ENCODE results near the gene MTMR2. TPM values are rescaled to one million over a fixed set of nuclear protein-coding genes. Genes with fewer than 3 reads are reported as not detected.
"Not testable (repeated sequence)": the region's sequence is repeated elsewhere in the genome, so short reads cannot be mapped to it uniquely, and the experiment has no call there.

Gene MTMR2
- total and polyA plus RNA-seq, 5 experiments from 2014 or later: 10.2 to 14.6 (median 11.8) TPM

DNA sequence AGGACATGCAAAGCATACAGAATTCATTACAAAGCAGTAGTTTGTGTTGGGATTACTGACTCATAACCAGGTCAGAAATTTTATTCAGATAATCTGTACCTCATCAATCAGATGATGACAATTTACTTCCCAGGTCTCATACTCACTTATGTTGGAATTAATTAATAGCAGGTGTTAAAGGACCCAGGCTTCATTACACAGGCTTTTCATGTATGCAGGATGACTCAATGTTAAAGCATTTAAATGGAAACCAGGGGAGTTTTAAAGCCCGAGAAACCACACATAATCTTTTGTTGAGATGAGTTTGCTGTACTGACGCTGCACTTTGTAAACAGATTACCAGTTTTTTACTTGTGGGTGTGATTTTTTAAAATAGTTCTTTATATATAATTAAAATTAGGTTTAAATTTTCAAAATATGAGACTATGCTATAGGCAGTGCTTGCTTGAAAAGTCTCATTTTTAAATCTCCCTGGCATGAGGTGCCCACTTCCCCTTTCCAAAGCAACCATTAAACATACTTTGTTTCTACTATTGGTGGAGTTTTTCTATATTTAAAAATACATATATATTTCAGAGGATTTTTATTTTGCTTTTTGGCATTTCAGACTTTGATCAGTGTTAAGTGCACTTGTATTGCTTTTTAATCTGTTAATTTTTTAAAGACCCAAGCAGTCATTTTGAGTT is 92.6 kb downstream of the MTMR2 start:
- POLR2A ChIA-PET: no interaction called here
- H3K9me3 Mint-ChIP-seq: no peaks in the 10 kb centered on the region
- peak overlapping the region in 3 of 10 donors; percentile 34 to 77 (median 62) for H3K27ac Mint-ChIP-seq
- no peak for DNase-seq
- ATAC-seq: no peak
- H3K4me1 Mint-ChIP-seq: peaks cover 0 to 3% (median 0%) of the 10 kb centered on the region in 4 donors
- H3K36me3 Mint-ChIP-seq: peaks cover 0 to 74% (median 15%) of the 10 kb centered on the region in 3 donors
- no peaks in the 10 kb centered on the region for H3K27me3 Mint-ChIP-seq
- H3K4me3 Mint-ChIP-seq: no peak overlapping the region

GRCh38 chr11:95829580-95830259 is 94.2 kb downstream of the MTMR2 start:
- no peak for ATAC-seq
- H3K27me3 Mint-ChIP-seq: no peaks in the 10 kb centered on the region
- no peaks in the 10 kb centered on the region for H3K4me1 Mint-ChIP-seq
- H3K9me3 Mint-ChIP-seq: no peaks in the 10 kb centered on the region
- H3K36me3 Mint-ChIP-seq: peaks cover 6 to 77% (median 14%) of the 10 kb centered on the region in 3 donors
- H3K4me3 Mint-ChIP-seq: no peak overlapping the region
- peak overlapping the region in 8 of 10 donors; percentile 2 to 63 (median 16) for H3K27ac Mint-ChIP-seq
- DNase-seq: no peak
- POLR2A ChIA-PET: interaction anchor here (0.5 kb wide), 1 partner anchor 444 kb away, joined by 4 read pairs; no protein-coding TSS in a partner anchor

DNA sequence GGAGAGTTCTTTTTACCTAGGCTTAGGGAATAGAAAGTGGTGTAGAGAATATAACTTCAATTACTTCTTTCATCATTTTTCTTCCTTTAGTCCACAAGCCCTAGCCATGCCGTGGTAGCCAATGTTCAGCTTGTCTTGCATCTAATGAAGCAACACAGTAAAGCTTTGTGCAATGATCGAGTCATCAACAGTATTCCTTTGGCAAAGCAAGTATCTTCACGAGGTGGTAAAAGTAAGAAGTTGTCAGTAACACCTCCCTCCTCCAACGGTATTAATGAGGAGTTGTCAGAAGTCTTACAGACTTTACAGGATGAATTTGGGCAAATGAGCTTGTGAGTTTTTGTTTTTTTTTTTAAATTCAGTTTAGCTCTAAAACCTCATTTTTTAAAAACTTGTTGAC is 96.2 kb downstream of the MTMR2 start:
- Mint-ChIP-seq H3K9me3 (no peaks in the 10 kb centered on the region), H3K36me3 (peaks cover 12 to 77% (median 14%) of the 10 kb centered on the region in 3 donors), H3K4me1 (no peaks in the 10 kb centered on the region), H3K4me3 (no peak overlapping the region), H3K27me3 (no peaks in the 10 kb centered on the region), H3K27ac (peak overlapping the region in 3 of 10 donors; percentile 16 to 60 (median 20))
- no peak for ATAC-seq
- no peak for DNase-seq
- POLR2A ChIA-PET: no interaction called here

DNA sequence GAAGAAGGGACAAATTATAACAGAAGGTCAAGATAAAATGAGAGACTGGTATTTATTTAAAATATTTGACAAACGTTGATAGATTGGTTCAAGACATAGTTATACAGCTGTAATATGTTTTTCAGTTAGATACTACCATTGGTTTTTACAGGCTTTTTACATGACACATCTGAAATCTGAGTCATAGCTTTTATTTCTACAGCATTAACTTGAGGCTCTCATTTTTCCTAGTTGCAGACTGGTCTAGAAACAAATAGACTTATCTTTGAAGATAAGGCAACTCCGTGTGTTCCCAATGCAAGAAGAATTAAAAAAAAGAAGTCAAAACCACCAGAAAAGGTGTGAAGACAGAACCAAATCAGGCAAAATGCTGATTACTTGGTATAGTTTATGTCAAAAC is 102.3 kb downstream of the MTMR2 start:
- Mint-ChIP-seq H3K36me3 (peaks cover 12 to 78% (median 25%) of the 10 kb centered on the region in 3 donors), H3K27ac (peak overlapping the region in 5 of 10 donors; percentile 10 to 56 (median 35)), H3K4me1 (peaks cover 0 to 3% (median 0%) of the 10 kb centered on the region in 4 donors), H3K9me3 (no peaks in the 10 kb centered on the region), H3K4me3 (no peak overlapping the region), H3K27me3 (no peaks in the 10 kb centered on the region)
- DNase-seq: no peak
- POLR2A ChIA-PET: no interaction called here
- ATAC-seq: no peak

- H3K4me3 Mint-ChIP-seq: no peak overlapping the region
- H3K4me1 Mint-ChIP-seq: peaks cover 0 to 3% (median 0%) of the 10 kb centered on the region in 4 donors
- H3K27me3 Mint-ChIP-seq: no peaks in the 10 kb centered on the region
- H3K27ac Mint-ChIP-seq: peak overlapping the region in 2 of 10 donors; percentile 7 to 21
- DNase-seq (no peak), ATAC-seq (no peak)
- H3K9me3 Mint-ChIP-seq: no peaks in the 10 kb centered on the region
- peaks cover 0 to 62% (median 13%) of the 10 kb centered on the region in 3 donors for H3K36me3 Mint-ChIP-seq
- POLR2A ChIA-PET: no interaction called here
Measured at GRCh38 chr11:95816037-95816436, 107.9 kb downstream of the MTMR2 start.

- not testable (repeated sequence) for ATAC-seq, H3K27ac Mint-ChIP-seq, H3K9me3 Mint-ChIP-seq, DNase-seq, H3K4me3 Mint-ChIP-seq, H3K4me1 Mint-ChIP-seq, H3K27me3 Mint-ChIP-seq
- POLR2A ChIA-PET: interaction anchor here (0.6 kb wide), 1 partner anchor 400 kb away, joined by 4 read pairs; no protein-coding TSS in a partner anchor
- peaks cover 0 to 26% (median 9%) of the 10 kb centered on the region in 3 donors for H3K36me3 Mint-ChIP-seq
Measured at GRCh38 chr11:95811052-95811451, 112.9 kb downstream of the MTMR2 start.

DNA sequence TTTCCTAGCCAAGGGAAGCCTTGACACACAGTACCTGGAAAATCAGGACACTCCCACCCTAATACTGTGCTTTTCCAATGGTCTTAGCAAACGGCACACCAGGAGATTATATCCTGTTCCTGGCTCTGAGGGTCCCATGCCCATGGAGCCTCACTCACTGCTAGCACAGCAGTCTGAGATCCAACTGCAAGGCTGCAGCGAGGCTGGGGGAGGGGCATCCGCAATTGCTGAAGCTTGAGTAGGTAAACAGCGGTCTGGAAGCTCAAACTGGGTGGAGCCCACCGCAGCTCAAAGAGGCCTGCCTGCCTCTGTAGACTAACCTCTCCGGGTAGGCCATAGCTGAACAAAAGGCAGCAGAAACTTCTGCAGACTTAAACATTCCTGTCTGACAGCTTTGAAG is 117.4 kb downstream of the MTMR2 start:
- Mint-ChIP-seq H3K4me1 (peaks cover 0 to 13% (median 7%) of the 10 kb centered on the region in 4 donors), H3K27ac (peak overlapping the region in 1 of 10 donors; percentile 8), H3K36me3 (peaks cover 5 to 31% (median 20%) of the 10 kb centered on the region in 3 donors)
- POLR2A ChIA-PET: interaction anchor here (0.6 kb wide), 1 partner anchor 33 kb away, joined by 3 read pairs; no protein-coding TSS in a partner anchor
- not testable (repeated sequence) for DNase-seq, H3K9me3 Mint-ChIP-seq, H3K27me3 Mint-ChIP-seq, ATAC-seq, H3K4me3 Mint-ChIP-seq

DNA sequence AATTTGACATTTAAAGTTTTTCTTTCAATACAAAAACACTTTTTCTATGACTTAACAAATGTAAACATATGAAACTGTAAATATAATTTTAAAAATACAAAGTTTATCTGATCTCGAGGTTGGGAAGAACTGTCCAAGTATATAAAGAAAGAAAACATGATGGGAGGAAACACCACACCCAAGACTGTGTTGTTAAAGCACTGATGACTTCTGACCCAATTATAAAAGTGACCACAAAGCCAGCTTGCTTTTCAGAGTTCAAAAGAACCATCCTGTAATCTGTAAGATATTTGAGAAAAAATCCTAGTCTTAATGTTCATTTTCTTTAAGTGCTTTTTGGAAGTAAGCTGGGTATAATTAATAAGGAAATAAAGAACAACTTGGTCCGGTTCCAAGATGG is 118.0 kb downstream of the MTMR2 start:
- Mint-ChIP-seq H3K36me3 (peaks cover 6 to 37% (median 20%) of the 10 kb centered on the region in 3 donors), H3K4me3 (no peak overlapping the region), H3K27me3 (no peaks in the 10 kb centered on the region), H3K9me3 (peaks cover 0 to 4% (median 0%) of the 10 kb centered on the region in 9 donors), H3K4me1 (peaks cover 0 to 13% (median 7%) of the 10 kb centered on the region in 4 donors), H3K27ac (no peak overlapping the region)
- DNase-seq (no peak), ATAC-seq (no peak)
- POLR2A ChIA-PET: no interaction called here

GRCh38 chr11:95803973-95804372 is 119.9 kb downstream of the MTMR2 start:
- H3K27me3 Mint-ChIP-seq: no peaks in the 10 kb centered on the region
- no peaks in the 10 kb centered on the region for H3K9me3 Mint-ChIP-seq
- no peak for ATAC-seq
- POLR2A ChIA-PET: interaction anchor here (0.6 kb wide), 1 partner anchor 118 kb away, joined by 4 read pairs; no protein-coding TSS in a partner anchor
- DNase-seq: no peak
- peaks cover 13 to 55% (median 32%) of the 10 kb centered on the region in 3 donors for H3K36me3 Mint-ChIP-seq
- peaks cover 0 to 16% (median 8%) of the 10 kb centered on the region in 4 donors for H3K4me1 Mint-ChIP-seq
- no peak overlapping the region for H3K4me3 Mint-ChIP-seq
- H3K27ac Mint-ChIP-seq: no peak overlapping the region

GRCh38 chr11:95802806-95803205 is 121.1 kb downstream of the MTMR2 start:
- peaks cover 13 to 56% (median 32%) of the 10 kb centered on the region in 3 donors for H3K36me3 Mint-ChIP-seq
- DNase-seq (no peak), ATAC-seq (no peak)
- peak overlapping the region in 1 of 10 donors; percentile 3 for H3K27ac Mint-ChIP-seq
- peaks cover 0 to 21% (median 9%) of the 10 kb centered on the region in 4 donors for H3K4me1 Mint-ChIP-seq
- no peak overlapping the region for H3K4me3 Mint-ChIP-seq
- no peaks in the 10 kb centered on the region for H3K27me3 Mint-ChIP-seq
- POLR2A ChIA-PET: no interaction called here
- no peaks in the 10 kb centered on the region for H3K9me3 Mint-ChIP-seq

GRCh38 chr11:95800438-95800837 is 123.5 kb downstream of the MTMR2 start:
- Mint-ChIP-seq H3K27ac (no peak overlapping the region), H3K27me3 (no peaks in the 10 kb centered on the region), H3K9me3 (no peaks in the 10 kb centered on the region), H3K4me3 (no peak overlapping the region), H3K4me1 (peaks cover 5 to 23% (median 12%) of the 10 kb centered on the region in 4 donors), H3K36me3 (peaks cover 13 to 55% (median 25%) of the 10 kb centered on the region in 3 donors)
- no peak for ATAC-seq
- POLR2A ChIA-PET: no interaction called here
- no peak for DNase-seq

DNA sequence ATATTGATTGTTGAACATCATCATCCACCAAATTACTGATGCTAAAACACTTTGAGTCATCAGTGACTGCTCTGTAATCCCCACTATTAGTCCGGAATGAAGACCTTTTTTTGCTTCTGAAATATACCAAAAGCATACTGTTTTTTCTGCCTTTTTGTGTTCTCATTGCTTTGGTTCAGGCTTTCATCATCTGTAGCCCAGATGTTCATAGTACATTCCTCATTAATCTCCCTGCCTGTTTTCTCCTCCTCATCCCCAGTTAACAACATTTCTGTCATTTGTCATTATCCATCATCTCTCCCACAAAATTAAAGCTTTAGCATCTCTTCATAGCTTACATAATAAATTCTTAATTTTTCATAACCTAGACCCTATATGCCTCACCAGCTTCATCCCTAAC is 124.4 kb downstream of the MTMR2 start:
- Mint-ChIP-seq H3K27ac (no peak overlapping the region), H3K36me3 (peaks cover 13 to 52% (median 25%) of the 10 kb centered on the region in 3 donors), H3K4me1 (peaks cover 8 to 29% (median 18%) of the 10 kb centered on the region in 4 donors), H3K4me3 (peak overlapping the region in 1 of 10 donors; percentile 26), H3K27me3 (no peaks in the 10 kb centered on the region), H3K9me3 (no peaks in the 10 kb centered on the region)
- ATAC-seq: no peak
- DNase-seq: no peak
- POLR2A ChIA-PET: no interaction called here

DNA sequence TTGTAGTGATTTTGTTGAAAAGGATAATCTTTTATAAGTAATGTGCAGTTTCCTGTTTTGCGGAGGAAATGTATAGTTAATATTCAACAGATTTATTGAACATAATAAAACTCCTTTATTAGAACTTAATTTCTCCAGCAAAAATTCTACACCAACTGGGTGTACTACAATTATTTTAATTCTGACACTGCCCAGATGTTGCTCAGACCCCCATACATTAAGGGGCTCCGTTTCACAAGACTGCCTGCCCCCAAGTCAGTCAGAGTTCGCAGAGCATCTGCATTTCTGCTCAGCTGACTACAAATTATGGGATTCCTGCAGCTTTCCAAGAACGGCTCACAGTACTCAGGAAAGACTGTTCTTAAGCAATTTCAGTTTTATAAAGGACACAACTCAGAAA is 127.4 kb downstream of the MTMR2 start:
- no peaks in the 10 kb centered on the region for H3K9me3 Mint-ChIP-seq
- no peaks in the 10 kb centered on the region for H3K27me3 Mint-ChIP-seq
- no peak for DNase-seq
- H3K4me3 Mint-ChIP-seq: no peak overlapping the region
- no peak for ATAC-seq
- no peak overlapping the region for H3K27ac Mint-ChIP-seq
- POLR2A ChIA-PET: no interaction called here
- H3K4me1 Mint-ChIP-seq: peaks cover 15 to 53% (median 45%) of the 10 kb centered on the region in 4 donors
- H3K36me3 Mint-ChIP-seq: peaks cover 9 to 34% (median 15%) of the 10 kb centered on the region in 3 donors

Data from naive thymus-derived CD8-positive, alpha-beta T cell (primary cell).